K562 (cell line): ENCODE measurements around the gene MFAP2. TPM values are rescaled to one million over a fixed set of nuclear protein-coding genes. Genes with fewer than 3 reads are reported as not detected.

Experiments
- ATAC-seq: fragments of 200-7000 bp; cut with Tn5 transposase; 3 replicates; pipeline ENCODE4 v1.9.1; 2020; ENCODE audit warnings: moderate library complexity
- BruUV-seq: library from RNA; stranded (reverse); fragments of 400-500 nt; replicated peaks from 2 replicates; lab custom pipeline; 2021; lab: Mats Ljungman, UMichigan
- CTCF ChIA-PET: fragments of 300-600 bp; formaldehyde crosslinking; extraction: SDS; loops from one replicate; lab custom pipeline; 2021; ENCODE audit warnings: low intra/inter-chr PET ratio; lab: Yijun Ruan, JAX
- POLR2A ChIA-PET: fragments of 300-600, 350-650 bp; sonication (Branson Sonifier 250); formaldehyde crosslinking; extraction: SDS; loops from one replicate; lab custom pipeline; 2021; ENCODE audit warnings: antibody characterized with exemption, inconsistent platforms; lab: Yijun Ruan, JAX
- DNase-seq, 4 experiments: peaks; one replicate each; pipeline versions ENCODE4 v3.0.0 to v3.0.0-alpha.2; 2011 to 2018; ENCODE audit warnings: low spot score in 3 of 4, mixed read lengths in 3 of 4; ENCODE audit errors: extremely low read depth in 1 of 4
- FAIRE-seq: peaks from 2 replicates; lab custom pipeline; 2011; peaks lifted over from hg19 to GRCh38; lab: Jason Lieb, UNC
- H2AFZ ChIP-seq: 2 replicates; pipeline ENCODE4 v1.6.0; 2011; ENCODE audit warnings: low read depth, low read length, control low read depth, inconsistent platforms
- H3K27ac ChIP-seq: fragments of 200-600 bp; 3 replicates; pipeline ENCODE4 v1.8.0; 2011; ENCODE audit warnings: low read depth, mild to moderate bottlenecking, control low read depth, inconsistent platforms, low read length, moderate library complexity, mixed read lengths; ENCODE audit errors: extremely low read depth
- H3K27me3 ChIP-seq, 2 experiments: fragments of 300-600 bp in 1 of 2; 2 replicates in 1 of 2; 3 replicates in 1 of 2; pipeline versions ENCODE4 v1.6.0 to v1.8.0; 2011; ENCODE audit warnings: inconsistent platforms in 2 of 2, low read length in 2 of 2, mild to moderate bottlenecking in 1 of 2, mixed read lengths in 1 of 2, moderate library complexity in 1 of 2; ENCODE audit not compliant: control insufficient read depth in 2 of 2, insufficient read depth in 2 of 2
- H3K36me3 ChIP-seq: fragments of 300-600 bp; 3 replicates; pipeline ENCODE4 v1.8.0; 2011; ENCODE audit warnings: mild to moderate bottlenecking, low read length, inconsistent platforms; ENCODE audit not compliant: control insufficient read depth, insufficient read depth
- H3K4me1 ChIP-seq, 2 experiments: fragments of 200-600 bp in 1 of 2; replicated peaks in 1 of 2; 2 replicates in 1 of 2; 3 replicates in 1 of 2; pipeline versions ENCODE4 v1.5.1 to v1.8.0; 2011; ENCODE audit warnings: inconsistent platforms in 2 of 2, low read length in 2 of 2, mild to moderate bottlenecking in 1 of 2, mixed read lengths in 1 of 2, moderate library complexity in 1 of 2; ENCODE audit not compliant: control insufficient read depth in 2 of 2, insufficient read depth in 2 of 2
- H3K4me2 ChIP-seq: 2 replicates; pipeline ENCODE4 v1.6.1; 2011; ENCODE audit warnings: low read length, control low read depth, inconsistent platforms, mixed read lengths; ENCODE audit not compliant: insufficient read depth
- H3K4me3 ChIP-seq: fragments of 200-600 bp; sonication (generic), shearing (Covaris generic); 2 replicates; pipeline ENCODE4 v1.5.1; 2016; ENCODE audit warnings: control low read depth, inconsistent platforms
- H3K79me2 ChIP-seq: fragments of 200-600 bp; 3 replicates; pipeline ENCODE4 v1.8.0; 2011; ENCODE audit warnings: low read length, inconsistent platforms; ENCODE audit not compliant: control insufficient read depth, insufficient read depth
- H3K9ac ChIP-seq, 2 experiments: 2 replicates each; pipeline versions ENCODE4 v1.6.0 to v1.6.1; 2011; ENCODE audit warnings: low read depth in 2 of 2, low read length in 2 of 2, control low read depth in 1 of 2, inconsistent platforms in 1 of 2, mild to moderate bottlenecking in 1 of 2, mixed read lengths in 1 of 2; ENCODE audit not compliant: insufficient read depth in 1 of 2
- H3K9me1 ChIP-seq: one replicate; pipeline ENCODE4 v1.6.0; 2011; ENCODE audit warnings: inconsistent platforms, mild to moderate bottlenecking, low read length, moderate library complexity; ENCODE audit not compliant: control insufficient read depth, insufficient read depth
- H3K9me3 ChIP-seq: replicated peaks from 2 replicates; pipeline ENCODE4 v1.5.1; 2011; ENCODE audit warnings: low read depth, low read length, inconsistent platforms; ENCODE audit not compliant: control insufficient read depth, insufficient read depth
- H4K20me1 ChIP-seq: replicated peaks from 2 replicates; pipeline ENCODE4 v1.6.1; 2011; ENCODE audit warnings: low read length, inconsistent platforms, mixed read lengths; ENCODE audit not compliant: control insufficient read depth, insufficient read depth
- NRF1 ChIP-seq, 2 experiments: fragments of 450-650 bp; IDR thresholded peaks in 1 of 2; conservative IDR thresholded peaks in 1 of 2; 2 replicates each; pipeline ENCODE4 v1.6.1; 2014; ENCODE audit warnings: mild to moderate bottlenecking in 2 of 2
- PHB2 ChIP-seq: fragments of 450-650 bp; IDR thresholded peaks from 2 replicates; pipeline ENCODE4 v1.6.1; 2017; ENCODE audit warnings: low read depth
- POU5F1 ChIP-seq: fragments of 150-350 bp; IDR thresholded peaks from 2 replicates; pipeline ENCODE4 v1.6.1; 2014; ENCODE audit warnings: borderline replicate concordance, low read length, low read depth, mild to moderate bottlenecking; ENCODE audit not compliant: partially characterized antibody
- RFX1 ChIP-seq: fragments of 450-650 bp; IDR thresholded peaks from 2 replicates; pipeline ENCODE4 v1.6.1; 2016; ENCODE audit warnings: mild to moderate bottlenecking, moderate library complexity
- SMARCA5 ChIP-seq: fragments of 450-650 bp; IDR thresholded peaks from 2 replicates; pipeline ENCODE4 v1.6.1; 2016
- SMARCB1 ChIP-seq: IDR thresholded peaks from 2 replicates; pipeline ENCODE4 v1.6.1; 2011; ENCODE audit warnings: improper control_type of control experiment, low read depth; ENCODE audit not compliant: insufficient read length
- THRB ChIP-seq: fragments of 450-650 bp; formaldehyde crosslinking; conservative IDR thresholded peaks from 2 replicates; pipeline ENCODE4 v1.4.0; 2022; ENCODE audit warnings: mild to moderate bottlenecking, missing genetic modification characterization
- ZNF133 ChIP-seq: fragments of 250-450 bp; sonication (Bioruptor Pico); IDR thresholded peaks from 2 replicates; pipeline ENCODE4 v1.4.0; 2020; ENCODE audit warnings: mild to moderate bottlenecking
- ZNF695 ChIP-seq: fragments of 450-650 bp; formaldehyde crosslinking; IDR thresholded peaks from 2 replicates; pipeline ENCODE4 v1.4.0; 2020; ENCODE audit warnings: mild to moderate bottlenecking, moderate library complexity
- WGBS: fragments of 100-300 bp; shearing (Covaris generic); methylation state at CpG from one replicate; pipeline ENCODE4 v1.1.6; 2016; ENCODE audit warnings: low coverage, mixed read lengths; ENCODE audit not compliant: insufficient coverage; ENCODE audit errors: missing lambda C conversion rate; 5-methylcytosine and 5-hydroxymethylcytosine counted together
- in situ Hi-C: fragments of 300-500 bp; cut with MboI; formaldehyde crosslinking; loops from 4 replicates; pipeline ENCODE4 v1.15.0; 2018; ENCODE audit warnings: inconsistent platforms, mixed read lengths
- intact Hi-C: fragments of 100-400 bp; cut with micrococcal nuclease; formaldehyde crosslinking; loops from 2 replicates; pipeline ENCODE4 v1.14.2; 2022
- polyA plus RNA-seq, 8 experiments: library from polyadenylated mRNA; depleted of rRNA in 4 of 8; stranded (reverse) in 5 of 8; unstranded in 3 of 8; fragments of >200 nt; fragmentation: Nextera tagmentation in 2 of 8; fragmentation: Illumina TruSeq in 1 of 8; extraction: Ambion mirVana in 2 of 8; extraction: Trizol in 1 of 8; gene quantifications; 2 replicates each; pipeline versions ENCODE4 v1.2.1 to v1.2.3, GENCODE V29; 2011 to 2014; ENCODE audit warnings: inconsistent platforms in 1 of 8, missing spikeins in 1 of 8
- total RNA-seq, 7 experiments: library from RNA; depleted of rRNA in 6 of 7; stranded (reverse); fragments of >200 nt in 6 of 7; fragmentation: Illumina TruSeq in 2 of 7; extraction: Trizol in 2 of 7; gene quantifications; 2 replicates each; pipeline versions ENCODE4 v1.2.1 to v1.2.3, GENCODE V29; 2011 to 2021; ENCODE audit warnings: low replicate concordance in 1 of 7

MFAP2 gene
- total and polyA plus RNA-seq, 9 of the 15 experiments (the other 6 are each of a cell fraction or from before 2014, with no cell fraction given), result not detected

DNA sequence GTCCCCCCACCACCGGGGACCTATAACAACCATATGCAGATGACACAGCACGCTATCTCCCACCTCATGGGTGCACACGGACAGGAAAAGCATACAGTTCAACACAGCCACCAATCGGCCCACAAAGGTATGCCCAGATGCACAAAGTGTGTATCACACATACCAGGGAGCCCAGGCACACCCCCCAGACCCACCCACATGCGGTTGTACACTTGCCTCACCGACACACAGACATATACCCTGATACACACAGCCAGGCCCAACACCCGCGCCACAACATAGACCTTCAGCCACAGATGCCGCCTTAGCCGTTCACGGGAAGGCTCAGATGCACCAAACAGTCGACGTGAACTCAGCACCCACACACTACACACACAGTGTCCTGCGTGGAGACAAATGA, 53.2 kb downstream of the MFAP2 start:
- TF ChIP-seq NRF1 (conservative IDR thresholded peaks at IDR 0.05 in 1 of 2, IDR thresholded peaks at IDR 0.05 in 1 of 2) (no peak), SMARCA5 (no peak), PHB2 (no peak), ZNF695 (no peak), RFX1 (no peak), SMARCB1 (no peak), POU5F1 (no peak), ZNF133 (CRISPR knock-in tag) (no peak), THRB (CRISPR knock-in tag) (no peak)
- Histone ChIP-seq H2AFZ (no peak overlapping the region), H3K79me2 (no peaks in the 10 kb centered on the region), H3K36me3 (no peaks in the 10 kb centered on the region), H4K20me1 (no peaks in the 10 kb centered on the region; the same call in none of the 2 replicates), H3K4me1 (peaks cover 3 to 36% of the 10 kb centered on the region in 2 experiments), H3K9me3 (no peaks in the 10 kb centered on the region), H3K9ac (peak overlapping the region in 1 of 2 experiments; percentile 0; a peak in 1 of 4 replicates), H3K4me3 (no peak overlapping the region), H3K27ac (no peak overlapping the region), H3K4me2 (no peak overlapping the region), H3K9me1 (no peaks in the 10 kb centered on the region), H3K27me3 (peaks cover 6 to 8% of the 10 kb centered on the region in 2 experiments; a peak in 2 of 5 replicates)
- intact Hi-C loops (no loop called here), in situ Hi-C loops (no loop called here)
- FAIRE-seq (no peak), ATAC-seq (no peak), DNase-seq (peak in 1 of 4 experiments; percentile 18)
- 40% methylated on average over 14 of the region's 14 CpGs for WGBS
- no TSS peak for BruUV-seq
- ChIA-PET CTCF (no interaction called here), POLR2A (interaction anchor here (1.2 kb wide), 1 partner anchor 22 kb away, joined by 3 read pairs; no protein-coding TSS in a partner anchor)
